ENCODE measurements around the gene CREB3L2.
"Not testable (repeated sequence)": the region's sequence is repeated elsewhere in the genome, so short reads cannot be mapped to it uniquely, and the experiment has no call there.

CREB3L2 gene

GRCh38 chr7:138001529-138002095 is at the start of gene CREB3L2:
Gene CREB3L2 (minus strand): TSS chr7:138002086. CDS start chr7:138001705, 381 bp downstream.
- peak; percentile 30 to 51 for DNase-seq (ENCODE audit: low read depth in 2 of 2)

- no peak for DNase-seq (ENCODE audit: low read depth in 2 of 2)
These were observed 47.7 kb upstream of the CREB3L2 start for GRCh38 chr7:138049505-138050116.

- DNase-seq (ENCODE audit: low read depth in 2 of 2): no peak
These were observed 46.0 kb upstream of the CREB3L2 start for GRCh38 chr7:138047907-138048306.

- no peak for DNase-seq (ENCODE audit: low read depth in 2 of 2)
These were observed 43.0 kb upstream of the CREB3L2 start for GRCh38 chr7:138044897-138045296.

GRCh38 chr7:138040063-138040462 is 38.2 kb upstream of the CREB3L2 start:
- DNase-seq (ENCODE audit: low read depth in 2 of 2): not testable (repeated sequence)

GRCh38 chr7:138036135-138036534 is 34.2 kb upstream of the CREB3L2 start:
- DNase-seq (ENCODE audit: low read depth in 2 of 2): no peak

GRCh38 chr7:138033241-138033640 is 31.4 kb upstream of the CREB3L2 start:
- no peak for DNase-seq (ENCODE audit: low read depth in 2 of 2)

GRCh38 chr7:138032770-138033169 is 30.9 kb upstream of the CREB3L2 start:
- no peak for DNase-seq (ENCODE audit: low read depth in 2 of 2)

- no peak for DNase-seq (ENCODE audit: low read depth in 2 of 2)
These were observed 30.3 kb upstream of the CREB3L2 start for GRCh38 chr7:138032186-138032585.

GRCh38 chr7:138030679-138031351 is 28.9 kb upstream of the CREB3L2 start:
- no peak for DNase-seq (ENCODE audit: low read depth in 2 of 2)

GRCh38 chr7:138029941-138030340 is 28.1 kb upstream of the CREB3L2 start:
- DNase-seq (ENCODE audit: low read depth in 2 of 2): no peak

GRCh38 chr7:138029126-138029525 is 27.2 kb upstream of the CREB3L2 start:
- no peak for DNase-seq (ENCODE audit: low read depth in 2 of 2)

- DNase-seq (ENCODE audit: low read depth in 2 of 2): no peak
These were observed 25.2 kb upstream of the CREB3L2 start for GRCh38 chr7:138027100-138027499.

GRCh38 chr7:138025215-138026186 is 23.6 kb upstream of the CREB3L2 start:
- no peak for DNase-seq (ENCODE audit: low read depth in 2 of 2)

GRCh38 chr7:138024765-138025164 is 22.9 kb upstream of the CREB3L2 start:
- DNase-seq (ENCODE audit: low read depth in 2 of 2): no peak

GRCh38 chr7:138024343-138024691 is 22.4 kb upstream of the CREB3L2 start:
- no peak for DNase-seq (ENCODE audit: low read depth in 2 of 2)

GRCh38 chr7:138023618-138024342 is 21.9 kb upstream of the CREB3L2 start:
- no peak for DNase-seq (ENCODE audit: low read depth in 2 of 2)

GRCh38 chr7:138021889-138022288 is 20.0 kb upstream of the CREB3L2 start:
- DNase-seq (ENCODE audit: low read depth in 2 of 2): no peak

GRCh38 chr7:138017992-138018391 is 16.1 kb upstream of the CREB3L2 start:
- no peak for DNase-seq (ENCODE audit: low read depth in 2 of 2)

- no peak for DNase-seq (ENCODE audit: low read depth in 2 of 2)
These were observed 13.2 kb upstream of the CREB3L2 start for GRCh38 chr7:138015096-138015495.

GRCh38 chr7:138014686-138015085 is 12.8 kb upstream of the CREB3L2 start:
- DNase-seq (ENCODE audit: low read depth in 2 of 2): no peak
